Vagina (tissue), 2 donors: ENCODE measurements around the gene CARD11.

Source experiments
- POLR2A ChIP-seq, 2 donors: fragments of 450-650 bp; IDR thresholded peaks; one replicate each; pipeline ENCODE4 v1.6.1; 2017; ENCODE audit warnings: antibody characterized with exemption in 2 of 2, mild to moderate bottlenecking in 2 of 2, moderate library complexity in 2 of 2
- POLR2AphosphoS5 ChIP-seq, 2 donors: sonication (generic); formaldehyde crosslinking; IDR thresholded peaks; one replicate each; pipeline ENCODE4 v1.9.0; 2017; ENCODE audit warnings: antibody characterized with exemption in 2 of 2, mild to moderate bottlenecking in 2 of 2, low read depth in 1 of 2; ENCODE audit not compliant: insufficient read depth in 1 of 2
- TF ChIP-seq, protein P1 (sequence below), 3 experiments: fragments of 450-650 bp in 2 of 3; fragments of 200-600 bp in 1 of 3; sonication (generic) in 1 of 3; IDR thresholded peaks; one replicate each; pipeline ENCODE4 v1.5.1; 2017 to 2019; ENCODE audit warnings: antibody characterized with exemption in 3 of 3, mild to moderate bottlenecking in 2 of 3, moderate library complexity in 2 of 3

DNA sequence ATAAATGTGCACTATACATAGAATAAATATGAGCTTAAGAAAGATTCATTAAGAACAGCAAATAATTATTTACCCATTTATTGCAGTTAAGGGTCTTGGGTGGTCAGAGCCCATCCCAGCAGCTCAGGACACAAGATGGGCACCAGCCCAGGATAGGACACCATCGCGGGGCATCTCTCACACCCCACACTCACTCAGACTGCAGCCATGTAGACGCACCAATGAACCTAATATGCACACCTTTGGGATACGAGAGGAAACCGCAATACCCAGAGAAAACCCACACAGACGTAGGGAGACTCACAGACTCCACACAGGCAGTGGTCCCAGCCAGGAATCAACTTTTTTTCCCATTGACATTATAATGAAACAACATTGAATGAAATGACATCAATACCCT, 36.0 kb downstream of the CARD11 start:
- TF ChIP-seq POLR2AphosphoS5 (IDR thresholded peaks at IDR 0.05; ENCODE audit: insufficient read depth in 1 of 2, low read depth in 1 of 2) (no peak), POLR2A (IDR thresholded peaks at IDR 0.05) (no peak)
- TF ChIP-seq, protein P1, sequence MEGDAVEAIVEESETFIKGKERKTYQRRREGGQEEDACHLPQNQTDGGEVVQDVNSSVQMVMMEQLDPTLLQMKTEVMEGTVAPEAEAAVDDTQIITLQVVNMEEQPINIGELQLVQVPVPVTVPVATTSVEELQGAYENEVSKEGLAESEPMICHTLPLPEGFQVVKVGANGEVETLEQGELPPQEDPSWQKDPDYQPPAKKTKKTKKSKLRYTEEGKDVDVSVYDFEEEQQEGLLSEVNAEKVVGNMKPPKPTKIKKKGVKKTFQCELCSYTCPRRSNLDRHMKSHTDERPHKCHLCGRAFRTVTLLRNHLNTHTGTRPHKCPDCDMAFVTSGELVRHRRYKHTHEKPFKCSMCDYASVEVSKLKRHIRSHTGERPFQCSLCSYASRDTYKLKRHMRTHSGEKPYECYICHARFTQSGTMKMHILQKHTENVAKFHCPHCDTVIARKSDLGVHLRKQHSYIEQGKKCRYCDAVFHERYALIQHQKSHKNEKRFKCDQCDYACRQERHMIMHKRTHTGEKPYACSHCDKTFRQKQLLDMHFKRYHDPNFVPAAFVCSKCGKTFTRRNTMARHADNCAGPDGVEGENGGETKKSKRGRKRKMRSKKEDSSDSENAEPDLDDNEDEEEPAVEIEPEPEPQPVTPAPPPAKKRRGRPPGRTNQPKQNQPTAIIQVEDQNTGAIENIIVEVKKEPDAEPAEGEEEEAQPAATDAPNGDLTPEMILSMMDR (IDR thresholded peaks at IDR 0.05), result no peak
